DOHH2 (cell line): ENCODE measurements around the gene THEM5.

Experiments
- H3F3A ChIP-seq: fragments of 200-600 bp; sonication (generic), shearing (Covaris generic); 2 replicates; pipeline ENCODE4 v1.6.0; 2016; ENCODE audit warnings: antibody characterized with exemption, mild to moderate bottlenecking; ENCODE audit not compliant: control insufficient read depth, insufficient read depth
- H3K27ac ChIP-seq: fragments of 200-600 bp; sonication (generic); 2 replicates; pipeline ENCODE4 v1.5.1; 2014; ENCODE audit warnings: low read depth, mild to moderate bottlenecking, low read length, moderate library complexity
- H3K27me3 ChIP-seq: fragments of 200-600 bp; sonication (generic); 2 replicates; pipeline ENCODE4 v1.6.1; 2014; ENCODE audit warnings: mild to moderate bottlenecking, low read length, mixed read lengths; ENCODE audit not compliant: control insufficient read depth
- H3K36me3 ChIP-seq: fragments of 200-600 bp; sonication (generic); 2 replicates; pipeline ENCODE4 v1.6.1; 2014; ENCODE audit warnings: mild to moderate bottlenecking, low read length, moderate library complexity, mixed read lengths; ENCODE audit not compliant: control insufficient read depth
- H3K4me1 ChIP-seq: fragments of 200-600 bp; sonication (generic); 2 replicates; pipeline ENCODE4 v1.6.1; 2014; ENCODE audit warnings: mild to moderate bottlenecking, low read length, mixed read lengths; ENCODE audit not compliant: control insufficient read depth
- H3K4me2 ChIP-seq: fragments of 200-600 bp; sonication (generic); 2 replicates; pipeline ENCODE4 v1.6.0; 2014; ENCODE audit warnings: mild to moderate bottlenecking, low read length, moderate library complexity
- H3K4me3 ChIP-seq: fragments of 200-600 bp; sonication (generic); 2 replicates; pipeline ENCODE4 v1.5.1; 2014; ENCODE audit warnings: mild to moderate bottlenecking, low read length, mixed read lengths
- H3K79me2 ChIP-seq: fragments of 200-600 bp; sonication (generic); 2 replicates; pipeline ENCODE4 v1.6.1; 2014; ENCODE audit warnings: mild to moderate bottlenecking, low read length, mixed read lengths; ENCODE audit not compliant: control insufficient read depth
- H3K9me2 ChIP-seq: fragments of 200-600 bp; sonication (generic); replicated peaks from 2 replicates; pipeline ENCODE4 v1.6.1; 2014; ENCODE audit warnings: mild to moderate bottlenecking, low read length, mixed read lengths; ENCODE audit not compliant: control insufficient read depth
- H3K9me3 ChIP-seq: fragments of 200-600 bp; sonication (generic); 2 replicates; pipeline ENCODE4 v1.6.1; 2014; ENCODE audit warnings: antibody characterized with exemption, low read length, mixed read lengths; ENCODE audit not compliant: control insufficient read depth, insufficient read depth
- H4K20me1 ChIP-seq: fragments of 200-600 bp; sonication (generic); 2 replicates; pipeline ENCODE4 v1.6.0; 2014; ENCODE audit warnings: low read depth, mild to moderate bottlenecking, antibody characterized with exemption, low read length, moderate library complexity; ENCODE audit not compliant: control insufficient read depth, insufficient read depth
- EZH2phosphoT487 ChIP-seq: fragments of 200-600 bp; sonication (generic); IDR thresholded peaks from 2 replicates; pipeline ENCODE4 v1.6.1; 2017; ENCODE audit warnings: borderline replicate concordance, mild to moderate bottlenecking, antibody characterized with exemption, low read length, moderate library complexity, mixed read lengths
- TF ChIP-seq, protein P1 (sequence below): fragments of 200-600 bp; sonication (generic); IDR thresholded peaks from one replicate; pipeline ENCODE4 v1.5.1; 2014; ENCODE audit warnings: antibody characterized with exemption, mild to moderate bottlenecking, low read depth, low read length; ENCODE audit not compliant: poor library complexity, severe bottlenecking

Gene THEM5

DNA sequence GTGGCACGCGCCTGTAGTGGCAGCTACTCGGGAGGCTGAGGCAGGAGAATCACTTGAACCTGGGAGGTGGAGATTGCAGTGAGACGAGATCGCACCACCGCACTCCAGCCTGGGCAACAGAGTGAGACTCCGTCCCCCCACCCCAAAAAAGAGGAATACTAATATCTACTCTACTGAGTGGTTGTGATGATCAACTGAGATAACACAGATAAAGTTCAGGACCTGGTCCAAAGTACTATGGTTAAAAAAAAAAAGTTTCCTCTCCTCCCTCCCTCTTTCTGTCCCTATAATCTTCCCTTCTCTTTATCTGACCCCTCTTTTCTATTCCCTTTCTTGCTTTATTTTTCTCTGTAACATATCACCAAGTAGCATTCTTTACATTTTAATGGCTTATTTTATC is 17.9 kb downstream of the THEM5 start:
- H4K20me1 ChIP-seq, result no peaks in the 10 kb centered on the region
- H3K4me2 ChIP-seq, result no peak overlapping the region
- no peaks in the 10 kb centered on the region for H3K9me2 ChIP-seq
- TF ChIP-seq, protein P1, sequence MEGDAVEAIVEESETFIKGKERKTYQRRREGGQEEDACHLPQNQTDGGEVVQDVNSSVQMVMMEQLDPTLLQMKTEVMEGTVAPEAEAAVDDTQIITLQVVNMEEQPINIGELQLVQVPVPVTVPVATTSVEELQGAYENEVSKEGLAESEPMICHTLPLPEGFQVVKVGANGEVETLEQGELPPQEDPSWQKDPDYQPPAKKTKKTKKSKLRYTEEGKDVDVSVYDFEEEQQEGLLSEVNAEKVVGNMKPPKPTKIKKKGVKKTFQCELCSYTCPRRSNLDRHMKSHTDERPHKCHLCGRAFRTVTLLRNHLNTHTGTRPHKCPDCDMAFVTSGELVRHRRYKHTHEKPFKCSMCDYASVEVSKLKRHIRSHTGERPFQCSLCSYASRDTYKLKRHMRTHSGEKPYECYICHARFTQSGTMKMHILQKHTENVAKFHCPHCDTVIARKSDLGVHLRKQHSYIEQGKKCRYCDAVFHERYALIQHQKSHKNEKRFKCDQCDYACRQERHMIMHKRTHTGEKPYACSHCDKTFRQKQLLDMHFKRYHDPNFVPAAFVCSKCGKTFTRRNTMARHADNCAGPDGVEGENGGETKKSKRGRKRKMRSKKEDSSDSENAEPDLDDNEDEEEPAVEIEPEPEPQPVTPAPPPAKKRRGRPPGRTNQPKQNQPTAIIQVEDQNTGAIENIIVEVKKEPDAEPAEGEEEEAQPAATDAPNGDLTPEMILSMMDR, result no peak
- TF ChIP-seq EZH2phosphoT487, result no peak
- peaks cover 27% of the 10 kb centered on the region for H3K4me1 ChIP-seq
- no peaks in the 10 kb centered on the region for H3K79me2 ChIP-seq
- no peaks in the 10 kb centered on the region for H3K36me3 ChIP-seq
- no peak overlapping the region for H3K27ac ChIP-seq
- H3K9me3 ChIP-seq, result no peaks in the 10 kb centered on the region
- H3K27me3 ChIP-seq, result peaks cover 39% of the 10 kb centered on the region
- H3F3A ChIP-seq, result no peaks in the 10 kb centered on the region
- H3K4me3 ChIP-seq, result no peak overlapping the region

DNA sequence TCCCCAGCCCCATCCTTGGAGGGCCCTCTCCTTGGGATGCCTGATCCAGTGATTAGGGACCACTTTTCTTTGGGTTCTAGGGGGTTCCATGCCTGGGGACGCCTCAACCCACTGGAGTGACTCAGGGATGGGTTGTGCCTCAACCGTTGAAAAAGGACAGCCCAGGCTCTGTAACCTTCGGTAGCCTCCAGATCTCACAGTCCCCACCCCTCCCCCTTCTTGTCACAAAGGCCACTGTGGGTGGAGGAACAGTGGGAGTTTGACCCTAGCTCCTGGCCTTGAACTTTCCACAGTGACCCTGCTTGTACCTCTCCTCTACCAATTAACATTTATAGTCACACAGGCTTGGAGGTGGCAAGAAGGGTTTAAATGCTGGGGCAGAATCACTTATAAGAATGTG is 19.3 kb downstream of the THEM5 start:
- Histone ChIP-seq H3K79me2 (no peaks in the 10 kb centered on the region), H4K20me1 (no peaks in the 10 kb centered on the region), H3K36me3 (no peaks in the 10 kb centered on the region), H3F3A (no peaks in the 10 kb centered on the region), H3K27ac (no peak overlapping the region), H3K9me3 (no peaks in the 10 kb centered on the region), H3K4me3 (no peak overlapping the region), H3K9me2 (no peaks in the 10 kb centered on the region), H3K27me3 (peaks cover 26% of the 10 kb centered on the region), H3K4me2 (no peak overlapping the region), H3K4me1 (peaks cover 25% of the 10 kb centered on the region)
- TF ChIP-seq, protein P1, result no peak
- no peak for TF ChIP-seq EZH2phosphoT487

DNA sequence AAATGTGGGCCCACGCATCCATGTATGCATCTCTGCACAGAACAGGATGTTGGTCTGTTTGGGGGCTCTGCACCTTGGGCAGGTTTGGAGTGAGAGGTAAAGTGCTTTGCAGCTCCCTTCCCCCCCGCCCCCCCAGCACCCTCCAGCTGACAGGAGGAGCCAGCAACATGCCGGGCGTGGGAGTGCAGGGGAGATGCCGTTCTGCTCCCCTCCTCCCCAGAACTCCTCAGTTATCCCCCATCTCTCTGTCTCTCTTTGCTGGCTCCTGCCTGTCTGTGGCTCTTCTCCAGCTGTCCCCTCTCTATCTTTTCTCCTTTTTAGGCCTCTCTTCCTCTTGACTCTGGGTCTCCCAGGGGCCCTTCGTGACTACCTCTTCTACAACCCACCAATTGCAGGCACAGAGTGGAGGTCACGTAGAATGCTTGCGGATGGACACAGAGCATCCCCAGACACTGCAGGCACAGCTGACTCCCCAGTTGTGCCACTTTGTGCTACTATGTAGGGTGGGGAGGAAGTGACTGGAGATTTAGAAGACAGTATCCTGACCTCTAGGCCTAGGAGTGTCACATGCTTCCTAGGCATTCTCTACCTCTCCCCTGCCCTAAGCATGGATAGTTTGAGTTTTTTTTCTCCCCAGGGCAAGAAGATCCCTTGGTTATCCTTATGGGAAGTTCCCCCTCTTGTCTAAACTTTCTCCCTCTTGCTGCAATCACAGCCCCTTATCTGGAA is 20.2 kb downstream of the THEM5 start:
- no peaks in the 10 kb centered on the region for H3K79me2 ChIP-seq
- H3K4me3 ChIP-seq, result no peak overlapping the region
- H3K4me1 ChIP-seq, result peaks cover 20% of the 10 kb centered on the region

More for the DNA sequence above, 20.2 kb downstream of the THEM5 start:
- no peaks in the 10 kb centered on the region for H3K9me3 ChIP-seq
- no peak overlapping the region for H3K27ac ChIP-seq
- no peaks in the 10 kb centered on the region for H3K36me3 ChIP-seq
- no peak overlapping the region for H3K4me2 ChIP-seq
- H3K9me2 ChIP-seq, result no peaks in the 10 kb centered on the region
- H4K20me1 ChIP-seq, result no peaks in the 10 kb centered on the region
- TF ChIP-seq EZH2phosphoT487, result no peak
- TF ChIP-seq, protein P1, result no peak
- H3K27me3 ChIP-seq, result peaks cover 18% of the 10 kb centered on the region
- no peaks in the 10 kb centered on the region for H3F3A ChIP-seq
